Heart left ventricle (tissue), 13 donors: ENCODE results near the gene APOB.

Experiments
- POLR2A ChIP-seq, 2 donors: fragments of 450-650 bp; IDR thresholded peaks; one replicate each; pipeline ENCODE4 v1.6.1; 2017; ENCODE audit warnings: antibody characterized with exemption in 2 of 2, mild to moderate bottlenecking in 2 of 2, moderate library complexity in 2 of 2
- TF ChIP-seq, protein P1 (sequence below), 12 donors: fragments of 200-600 bp; sonication (generic) in 4 of 12; IDR thresholded peaks; one replicate each; pipeline versions ENCODE4 v1.5.0 to v1.8.0; 2018 to 2022; ENCODE audit warnings: antibody characterized with exemption in 12 of 12, mild to moderate bottlenecking in 5 of 12
- donor health status: ischemic (EF 13 %, LVEDD 7.1; RV severe dilation, severe dysfunction).
- donor health status: DM: no; HTN: yes; CAD: no.
- donor health status: DM: no; HTN: no; CAD: no.
- donor health status: ischemic (EF 25% LVEDD 6.9; RV normal size, moderate dysfunction).
- donor health status: ischemic (EF 25% LVEDD 5.7; RV mildly dilated, moderate dysfunction).
- donor health status: ischemic (EF 35%, LVEDD 5.7; RV mildly dilated, moderate dysfunction).
- donor health status: nonischemic (EF 11% LVEDD 7.7; RV severe dilation, severe dysfunction).
- donor health status: DM: yes; HTN: yes; CAD: no.
- donor health status: PGD.
- donor health status: ischemic (EF 29% LVEDD 5.4; RV normal size, mild dysfunction).
- donor health status: nonischemic (EF 23%, LVEDD 6.1; RV moderate dilation, normal function).

DNA sequence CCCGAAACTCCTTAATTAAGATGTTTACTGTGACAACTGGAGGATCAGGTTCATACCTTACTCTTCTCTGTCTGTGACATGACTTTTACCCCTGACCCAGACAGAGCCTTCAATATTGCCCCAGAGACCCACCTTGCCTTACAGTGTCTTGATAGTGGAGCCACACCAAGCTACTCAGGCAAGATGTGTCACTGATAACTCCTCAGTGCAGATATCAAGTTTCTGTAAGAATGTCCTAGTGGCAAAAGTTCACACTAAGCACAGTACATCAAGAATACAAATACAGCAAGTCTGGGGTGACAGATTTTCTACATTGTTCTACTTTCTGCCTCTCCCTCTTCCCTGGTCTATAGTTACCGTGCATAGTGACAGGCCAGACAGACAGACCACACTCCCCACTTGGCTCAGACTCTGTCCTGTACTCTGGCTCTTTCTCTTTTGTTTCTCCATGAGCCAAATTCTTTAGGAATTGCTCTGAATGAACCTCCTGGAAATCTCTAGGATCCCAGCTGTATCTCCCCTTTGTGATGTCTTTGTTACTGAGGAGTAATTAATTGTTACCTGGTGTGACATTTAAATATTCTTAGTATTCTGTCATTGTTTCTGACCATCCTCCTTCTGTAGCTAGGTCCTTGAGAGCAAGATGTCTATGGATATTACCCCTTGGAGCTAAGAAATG is 24.1 kb upstream of the APOB start:
- TF ChIP-seq, protein P1, sequence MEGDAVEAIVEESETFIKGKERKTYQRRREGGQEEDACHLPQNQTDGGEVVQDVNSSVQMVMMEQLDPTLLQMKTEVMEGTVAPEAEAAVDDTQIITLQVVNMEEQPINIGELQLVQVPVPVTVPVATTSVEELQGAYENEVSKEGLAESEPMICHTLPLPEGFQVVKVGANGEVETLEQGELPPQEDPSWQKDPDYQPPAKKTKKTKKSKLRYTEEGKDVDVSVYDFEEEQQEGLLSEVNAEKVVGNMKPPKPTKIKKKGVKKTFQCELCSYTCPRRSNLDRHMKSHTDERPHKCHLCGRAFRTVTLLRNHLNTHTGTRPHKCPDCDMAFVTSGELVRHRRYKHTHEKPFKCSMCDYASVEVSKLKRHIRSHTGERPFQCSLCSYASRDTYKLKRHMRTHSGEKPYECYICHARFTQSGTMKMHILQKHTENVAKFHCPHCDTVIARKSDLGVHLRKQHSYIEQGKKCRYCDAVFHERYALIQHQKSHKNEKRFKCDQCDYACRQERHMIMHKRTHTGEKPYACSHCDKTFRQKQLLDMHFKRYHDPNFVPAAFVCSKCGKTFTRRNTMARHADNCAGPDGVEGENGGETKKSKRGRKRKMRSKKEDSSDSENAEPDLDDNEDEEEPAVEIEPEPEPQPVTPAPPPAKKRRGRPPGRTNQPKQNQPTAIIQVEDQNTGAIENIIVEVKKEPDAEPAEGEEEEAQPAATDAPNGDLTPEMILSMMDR (IDR thresholded peaks at IDR 0.05) = no peak
- no peak for TF ChIP-seq POLR2A (IDR thresholded peaks at IDR 0.05)
